T1000 (cell line): ENCODE results near the gene FGD5.

Source experiments
- DNase-seq: peaks from one replicate; lab custom pipeline; 2025; ENCODE audit warnings: mixed read lengths; lab: John Stamatoyannopoulos, UW

Gene FGD5

DNA sequence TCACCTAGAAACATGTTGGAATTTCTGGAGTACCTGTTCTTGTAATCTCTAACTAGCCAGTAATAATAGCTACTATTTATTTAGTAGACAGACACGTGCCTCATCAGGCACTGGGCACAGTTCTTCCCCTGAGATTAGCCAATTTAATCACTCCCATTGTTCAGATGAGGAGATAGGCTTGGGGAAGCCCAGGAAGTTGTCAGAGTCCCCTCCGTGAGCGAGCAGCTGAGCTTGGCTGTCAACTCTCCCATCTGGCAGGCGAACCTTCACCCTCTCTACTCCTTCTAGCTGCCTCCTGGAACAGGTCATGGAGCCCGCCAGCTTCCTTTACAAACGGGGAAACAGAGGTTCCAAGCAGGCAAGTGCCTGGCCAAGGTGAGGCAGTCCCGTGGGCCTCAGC is 31.1 kb upstream of the FGD5 start:
- no peak for DNase-seq

DNA sequence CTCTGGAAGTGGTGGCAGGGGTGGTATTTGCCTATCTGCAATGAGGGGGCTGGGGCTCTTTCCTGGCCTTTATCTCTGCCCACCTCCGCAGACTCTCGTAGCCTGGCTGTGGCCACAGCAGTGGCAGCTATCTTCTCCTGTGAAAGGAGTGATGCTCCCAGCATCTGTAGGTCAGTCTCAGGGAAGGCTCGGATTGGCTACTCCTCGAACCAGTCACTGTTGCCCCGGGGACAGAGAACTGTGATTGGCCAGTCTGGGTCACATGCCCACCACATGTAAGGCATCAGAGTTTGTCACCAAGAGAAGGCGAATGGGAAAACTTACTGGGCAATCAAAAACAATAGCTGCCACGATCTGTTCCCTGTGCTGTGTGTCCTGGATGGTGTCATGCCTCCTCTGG is 30.1 kb upstream of the FGD5 start:
- no peak for DNase-seq

DNA sequence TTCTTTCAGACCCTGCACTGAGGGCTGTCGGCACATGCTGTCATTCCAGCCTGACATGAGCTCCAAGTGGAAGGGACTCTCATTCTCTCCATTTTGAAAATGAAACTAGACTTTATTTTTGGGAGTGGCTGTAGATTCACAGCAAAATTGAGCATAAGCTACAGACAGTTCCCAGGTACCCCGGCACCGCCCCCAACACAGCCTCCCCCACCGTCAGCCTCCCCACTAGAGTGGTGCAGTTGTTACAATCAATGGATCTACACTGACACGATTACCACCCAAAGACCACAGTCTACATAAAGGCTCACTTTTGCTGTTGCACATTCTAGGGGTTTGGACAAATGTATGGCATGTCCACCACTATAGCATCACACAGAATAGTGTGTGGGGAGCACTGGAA is 29.5 kb upstream of the FGD5 start:
- no peak for DNase-seq

DNA sequence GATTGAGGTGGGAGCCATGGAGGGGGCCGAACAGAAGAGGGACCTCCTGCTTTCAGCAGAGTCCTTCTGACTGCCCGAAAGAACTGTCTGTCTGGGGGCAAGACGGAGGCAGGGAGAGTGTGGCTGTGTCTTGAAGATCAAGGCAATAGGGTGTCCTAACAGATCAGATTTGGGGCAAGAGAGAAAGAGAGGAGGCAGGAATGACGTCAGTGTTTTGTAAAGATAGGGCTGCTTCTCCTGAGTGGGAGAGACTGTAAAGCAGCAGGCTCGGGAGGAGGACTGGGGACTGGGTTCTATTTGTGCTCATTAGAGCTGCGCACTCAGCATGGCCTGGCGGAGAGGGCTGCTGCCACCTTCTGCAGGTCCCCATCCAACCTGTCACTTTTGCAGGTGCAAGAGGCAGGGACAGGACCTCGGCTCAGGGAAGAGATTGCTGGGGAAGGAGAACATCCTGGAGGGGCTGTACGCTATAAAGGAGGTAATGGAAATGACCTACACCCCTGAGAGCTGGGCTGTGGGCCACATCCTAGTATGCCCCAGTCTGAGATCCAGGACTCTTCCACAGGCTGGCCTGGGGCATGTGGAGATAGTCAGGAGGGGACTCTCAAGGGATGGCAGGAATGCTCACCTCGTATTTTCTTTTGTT is 29.0 kb upstream of the FGD5 start:
- DNase-seq: no peak

DNA sequence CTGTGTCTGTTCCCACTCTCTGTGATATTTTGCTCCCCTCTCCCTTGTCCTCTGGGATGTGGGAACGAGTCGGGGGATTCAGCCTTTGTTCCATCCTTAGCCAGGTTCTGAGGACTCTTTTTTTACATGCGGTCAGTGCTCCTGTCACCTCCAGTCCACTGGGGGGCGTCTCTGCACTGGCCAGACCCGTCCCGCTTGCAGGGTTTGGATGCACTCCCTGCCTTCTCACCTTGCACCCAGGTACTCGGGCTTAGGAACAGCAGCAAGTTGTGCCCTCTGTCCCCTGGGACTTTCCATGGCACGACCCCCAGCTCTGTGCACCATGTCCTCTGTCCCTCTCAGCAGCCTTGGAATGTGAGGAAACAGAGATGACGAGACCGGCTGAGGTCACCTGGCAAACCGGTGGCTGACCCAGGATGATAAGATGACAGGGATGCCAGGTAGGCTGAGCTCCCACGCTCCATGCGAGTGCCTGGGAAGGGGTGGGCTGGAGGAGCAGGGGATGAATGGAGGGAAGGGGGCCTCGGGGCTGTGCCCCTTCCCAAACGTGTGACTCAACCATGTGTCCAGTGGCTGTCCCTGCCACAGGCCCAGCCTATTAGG is 27.3 kb upstream of the FGD5 start:
- no peak for DNase-seq

DNA sequence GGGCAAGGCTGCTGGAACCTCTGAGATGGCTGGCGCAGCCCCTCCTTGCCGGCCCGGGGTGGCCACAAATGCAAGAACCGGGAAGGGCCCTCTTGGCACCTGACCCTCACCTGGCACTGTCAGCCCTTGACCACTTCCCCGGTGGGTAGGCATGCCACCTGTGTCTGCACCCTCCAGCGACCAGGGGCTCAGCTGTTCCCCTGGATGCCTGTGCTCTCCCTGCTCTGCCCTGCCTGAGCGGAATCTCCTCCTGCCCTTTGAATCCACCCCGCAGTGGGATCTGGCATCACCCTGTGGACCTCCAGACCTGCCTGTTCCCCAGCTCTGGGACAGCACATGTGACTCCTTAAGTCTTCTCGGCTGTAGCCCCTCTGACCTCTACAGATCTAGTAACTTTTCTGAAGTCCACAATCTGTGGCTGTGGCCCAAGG is 26.1 kb upstream of the FGD5 start:
- DNase-seq: no peak

DNA sequence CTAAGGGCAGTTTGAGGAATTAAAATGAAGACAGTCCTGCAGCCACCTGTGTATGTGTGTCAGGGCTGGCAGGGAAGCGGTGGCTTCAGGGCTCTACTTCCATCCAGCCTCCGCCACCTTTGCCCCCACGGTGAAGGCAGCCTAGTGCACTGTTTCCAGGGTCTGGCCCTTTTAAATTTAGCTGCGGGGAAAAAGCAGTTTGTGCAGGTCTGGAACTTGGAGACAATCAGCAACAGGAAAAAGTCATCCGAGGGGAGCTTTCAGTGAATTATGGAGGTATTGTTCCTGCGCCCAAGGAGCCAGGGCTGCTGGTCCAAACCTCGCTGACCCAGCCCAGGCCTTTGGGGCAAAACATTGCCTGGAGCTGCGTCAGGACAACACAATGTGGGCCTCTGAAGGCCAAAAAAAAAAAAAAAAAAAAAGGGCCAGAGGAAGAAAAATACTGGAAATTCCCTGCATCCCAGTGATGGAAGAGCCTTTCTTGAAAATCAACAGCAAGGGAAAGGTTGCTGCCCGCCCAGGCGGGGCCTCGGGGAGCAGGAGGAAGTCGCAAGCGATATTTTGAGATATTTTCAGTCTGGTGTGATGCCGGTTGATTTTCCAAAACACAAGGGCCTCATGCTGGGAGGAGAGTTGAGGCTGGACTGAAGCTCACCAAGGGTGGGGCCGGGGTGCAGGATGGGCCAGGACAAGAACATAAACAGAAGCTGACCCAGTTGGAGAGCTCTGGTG is 25.5 kb upstream of the FGD5 start:
- DNase-seq: no peak

DNA sequence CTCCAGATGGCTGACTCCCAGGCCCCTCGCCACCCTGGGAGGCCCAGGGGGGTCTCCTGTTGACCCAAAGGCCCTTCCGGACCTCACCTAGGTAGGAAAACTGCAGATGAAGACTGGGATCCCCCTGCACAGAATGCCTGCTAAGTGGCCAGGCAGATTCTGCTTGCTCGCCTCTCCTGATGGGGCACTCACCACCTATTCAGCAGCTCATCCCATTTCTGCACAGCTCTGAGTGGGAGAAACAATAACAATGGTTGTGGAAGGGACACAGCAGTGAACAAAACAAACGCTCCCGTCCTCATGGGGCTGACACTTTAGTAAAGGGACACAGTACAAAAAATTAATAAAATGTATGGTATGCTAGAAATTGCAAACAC is 24.9 kb upstream of the FGD5 start:
- DNase-seq: no peak

DNA sequence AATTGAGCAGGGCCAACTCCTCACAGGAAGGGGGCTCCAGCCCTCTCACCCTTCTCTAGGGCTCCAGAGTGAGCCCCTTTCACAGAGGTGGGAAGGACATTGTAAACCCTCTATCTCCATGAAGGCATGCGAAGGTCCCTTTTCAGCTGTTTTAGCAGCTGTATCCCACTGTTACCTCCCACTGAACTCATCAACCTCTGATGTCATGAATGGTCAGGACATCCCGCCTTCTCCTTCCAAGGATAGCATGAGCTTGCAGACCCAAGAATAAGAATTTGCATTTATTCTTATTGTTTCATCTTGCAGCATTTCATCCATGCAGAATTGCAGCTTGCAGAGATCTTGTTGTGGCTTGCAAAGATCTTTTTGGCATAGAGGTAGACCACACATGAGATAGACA is 24.3 kb upstream of the FGD5 start:
- no peak for DNase-seq

DNA sequence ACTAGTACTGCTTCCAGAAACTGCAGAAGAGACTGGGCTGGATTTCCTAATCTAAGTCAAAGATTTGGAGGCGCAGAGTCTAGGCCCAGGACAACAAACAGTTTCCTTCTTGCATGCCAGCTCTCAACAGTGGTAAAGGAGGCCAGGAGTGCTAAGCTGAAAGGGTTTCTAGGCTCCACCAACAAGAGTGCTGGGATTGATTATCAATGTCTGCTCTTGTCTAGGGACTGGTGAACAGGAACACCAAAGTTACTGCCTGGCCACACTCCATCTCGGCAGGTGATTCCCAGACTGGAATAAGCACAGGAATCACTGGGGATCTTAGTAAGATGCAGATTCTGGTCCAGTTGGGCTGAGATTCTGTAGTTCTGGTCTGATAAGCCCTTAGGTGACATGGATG is 22.8 kb upstream of the FGD5 start:
- DNase-seq: no peak

DNA sequence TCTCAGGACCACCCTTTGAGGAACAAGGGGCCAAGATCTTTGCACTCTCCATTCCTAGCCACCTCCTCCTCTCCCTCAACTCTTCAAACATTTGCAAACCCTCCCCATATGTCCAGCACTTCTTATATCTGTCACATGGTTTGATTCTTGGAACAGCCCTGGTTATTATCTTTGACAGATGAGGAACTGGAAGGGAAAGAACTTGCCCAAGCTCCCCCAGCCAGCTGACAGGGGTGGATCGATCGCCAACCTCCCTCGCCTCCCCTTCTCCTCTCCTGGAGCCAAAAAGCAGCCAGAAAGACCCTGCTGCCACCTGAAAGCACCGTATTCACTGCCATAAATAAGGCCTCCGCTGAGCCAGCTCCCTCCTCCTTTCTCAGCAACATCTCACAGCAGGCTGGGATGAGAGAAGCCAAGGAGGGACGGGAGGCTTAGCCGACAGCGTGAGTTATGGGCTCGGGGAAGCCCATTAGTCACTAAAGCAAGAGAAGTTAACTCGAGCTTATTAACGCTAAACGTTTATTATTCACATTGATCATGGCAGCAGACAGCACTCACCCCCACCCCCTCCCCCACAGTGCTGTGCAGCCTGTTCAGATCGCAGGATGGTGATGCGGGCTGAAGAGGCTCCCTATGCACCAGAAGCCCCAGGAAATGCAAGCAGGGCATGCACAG is 22.2 kb upstream of the FGD5 start:
- no peak for DNase-seq

DNA sequence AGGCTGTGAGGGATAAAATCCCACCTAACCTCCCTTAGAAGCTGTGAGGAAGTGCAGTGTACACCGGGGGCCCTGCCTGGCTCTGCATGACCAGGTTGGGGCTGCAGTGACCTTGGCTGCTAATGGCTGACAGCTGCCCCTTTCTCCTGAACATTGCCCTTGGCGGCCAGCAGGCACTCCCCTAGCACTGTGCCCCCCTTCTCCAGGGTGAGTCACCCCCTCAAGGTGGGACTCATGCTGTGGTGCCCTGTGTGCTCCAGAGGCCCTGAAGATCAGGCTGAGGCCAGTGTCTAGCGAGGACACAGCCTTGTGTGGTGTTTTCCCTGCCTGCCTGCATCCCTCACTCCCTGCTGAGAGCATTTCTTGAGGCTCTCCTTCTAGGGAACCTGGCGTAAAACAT is 21.0 kb upstream of the FGD5 start:
- DNase-seq: no peak

DNA sequence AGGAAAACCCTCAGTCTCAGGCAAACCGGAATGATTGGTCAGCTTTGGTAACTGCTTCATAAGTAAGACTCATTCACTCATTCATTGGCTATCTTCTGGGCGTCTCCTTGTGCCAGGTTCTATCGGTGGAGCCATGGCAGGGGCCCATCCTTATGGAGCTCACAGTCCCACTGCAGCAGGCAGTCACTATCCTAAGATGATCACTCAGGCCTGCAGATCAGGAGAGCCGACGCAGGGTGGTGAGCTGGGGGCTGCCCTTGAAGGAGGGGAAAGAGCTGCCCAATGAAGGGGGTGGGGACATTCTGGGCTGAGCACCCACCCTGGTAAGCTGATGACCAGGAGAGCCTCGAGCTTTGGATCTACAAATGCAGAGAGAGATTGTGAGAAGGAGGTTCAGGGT is 20.5 kb upstream of the FGD5 start:
- DNase-seq: no peak

DNA sequence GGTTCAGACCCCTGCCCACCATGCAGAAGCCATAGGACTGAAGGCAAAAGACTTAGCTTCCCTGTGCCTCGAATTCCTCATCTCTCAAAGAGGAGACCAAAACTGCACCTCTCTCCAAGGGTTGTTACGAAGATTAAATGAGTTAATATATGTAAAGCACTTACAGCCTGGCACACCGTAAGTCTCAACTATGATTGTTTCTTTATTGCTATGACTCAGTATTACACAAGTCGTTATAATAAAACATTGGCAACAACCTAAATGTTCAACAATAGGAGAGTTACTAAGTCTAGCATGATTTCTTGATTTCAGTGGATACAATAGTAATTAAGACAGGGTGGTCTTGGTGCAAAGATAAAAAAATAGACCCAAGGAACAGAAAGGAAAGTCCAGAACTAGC is 19.6 kb upstream of the FGD5 start:
- DNase-seq: no peak

DNA sequence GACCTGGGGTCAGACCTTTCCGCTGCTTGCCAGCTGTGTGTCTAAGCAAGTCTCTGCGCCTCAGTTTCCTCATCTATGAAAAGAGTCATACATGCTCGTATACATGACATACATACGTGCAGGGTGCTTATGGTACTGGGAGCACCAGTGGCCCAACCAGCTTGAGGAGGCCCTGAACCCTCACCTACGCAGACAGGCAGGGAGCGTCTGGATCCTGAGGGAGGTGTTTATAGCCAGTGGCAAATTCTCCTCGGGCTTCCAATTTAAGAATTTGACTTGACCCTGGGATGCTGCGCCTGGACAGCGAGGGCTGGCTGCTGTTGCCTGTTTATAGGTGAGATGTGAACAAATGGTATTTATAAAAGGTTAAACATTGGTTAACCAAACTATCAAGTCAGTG is 17.7 kb upstream of the FGD5 start:
- DNase-seq: no peak

DNA sequence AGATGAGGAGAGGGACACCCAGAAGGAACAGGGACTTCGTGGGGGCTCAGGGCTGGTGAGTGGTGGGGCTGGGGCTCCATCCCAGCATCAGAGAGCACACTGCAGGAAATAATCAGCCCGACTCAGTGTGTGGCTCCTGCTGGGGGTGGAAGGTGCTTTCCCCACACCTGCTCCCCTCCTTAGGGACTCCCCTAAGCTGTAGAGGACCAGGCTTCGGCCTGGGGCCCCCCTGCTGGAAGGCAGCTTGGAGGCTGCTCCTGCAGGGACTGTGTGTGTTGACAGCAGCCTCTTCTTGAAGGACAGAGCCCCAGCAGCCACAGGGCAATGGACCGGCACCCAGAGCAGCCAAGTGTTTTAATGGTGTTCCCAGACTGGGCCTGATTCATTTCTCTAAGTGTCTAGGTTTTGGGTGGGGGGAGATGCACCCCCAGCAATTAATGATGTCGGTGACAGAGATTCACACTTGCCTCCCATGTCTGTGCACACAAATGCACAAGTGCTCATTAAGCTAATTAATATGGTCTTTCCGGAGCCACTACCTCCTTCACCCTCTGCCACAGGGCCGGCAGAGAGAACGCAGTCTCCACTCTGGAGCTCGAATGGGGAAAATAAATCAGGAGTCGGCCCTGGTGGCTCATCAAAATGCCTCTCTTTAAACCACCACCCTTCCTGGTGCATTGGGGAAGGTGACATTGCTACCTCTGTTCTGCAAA is 16.9 kb upstream of the FGD5 start:
- no peak for DNase-seq

DNA sequence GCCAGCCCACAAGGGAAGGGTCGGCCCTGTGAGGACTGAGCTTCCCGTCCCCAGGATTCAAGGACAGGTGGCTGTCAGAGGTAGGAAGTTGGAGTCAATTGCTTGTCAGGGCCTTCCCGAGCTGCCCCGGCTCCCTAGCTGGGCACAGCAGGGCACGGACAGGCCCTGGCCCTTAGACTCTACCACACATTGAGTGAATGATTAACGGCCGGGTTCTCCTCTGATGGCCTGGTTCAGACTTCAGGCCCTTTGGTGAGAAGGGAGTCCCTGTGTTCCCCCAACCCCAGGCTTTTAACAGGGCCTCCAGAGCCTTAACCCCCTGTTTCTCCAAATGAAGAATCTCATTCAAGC is 16.4 kb upstream of the FGD5 start:
- DNase-seq: no peak

DNA sequence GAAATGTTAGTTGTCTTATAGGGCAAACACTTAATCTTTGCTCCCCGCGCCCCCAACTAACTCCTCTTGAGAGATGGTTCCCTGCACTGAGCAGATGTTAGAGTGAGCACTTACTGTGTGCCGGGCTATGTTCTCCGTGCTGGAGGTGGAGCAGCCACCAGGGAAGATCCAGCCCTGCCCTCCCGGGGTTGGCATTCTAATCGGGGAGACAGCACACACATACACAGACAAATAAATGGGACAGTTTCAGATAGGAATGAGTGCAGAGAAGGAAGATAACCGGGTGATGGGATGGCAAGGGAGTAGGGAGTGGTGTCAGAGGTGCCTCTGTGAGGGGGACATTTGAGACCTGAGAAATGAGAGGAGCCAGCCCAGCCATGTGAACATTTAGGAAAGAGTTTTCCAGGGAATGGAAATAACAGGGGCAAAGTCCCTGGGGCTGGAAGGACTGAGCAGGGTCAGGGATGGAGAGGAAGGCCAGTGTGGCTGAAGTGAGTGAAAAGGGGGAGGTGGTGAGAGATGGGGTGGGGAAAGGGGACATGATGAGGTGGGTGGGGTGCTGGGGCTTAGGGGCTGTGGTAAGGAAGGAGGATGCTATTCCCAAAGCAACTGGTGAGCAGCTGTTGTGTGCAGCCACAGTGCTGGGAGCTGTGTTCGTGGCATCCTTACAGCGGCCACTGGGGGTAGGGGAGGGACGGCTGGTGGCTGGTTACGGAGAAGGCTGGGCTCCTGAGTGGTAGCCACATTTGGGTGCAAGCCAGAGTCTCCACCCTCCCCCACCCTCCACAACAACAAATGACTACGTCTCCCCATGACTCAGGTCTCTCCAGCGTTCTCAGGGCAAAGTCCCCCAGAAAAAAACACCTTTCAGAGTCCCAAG is 15.4 kb upstream of the FGD5 start:
- DNase-seq: no peak

DNA sequence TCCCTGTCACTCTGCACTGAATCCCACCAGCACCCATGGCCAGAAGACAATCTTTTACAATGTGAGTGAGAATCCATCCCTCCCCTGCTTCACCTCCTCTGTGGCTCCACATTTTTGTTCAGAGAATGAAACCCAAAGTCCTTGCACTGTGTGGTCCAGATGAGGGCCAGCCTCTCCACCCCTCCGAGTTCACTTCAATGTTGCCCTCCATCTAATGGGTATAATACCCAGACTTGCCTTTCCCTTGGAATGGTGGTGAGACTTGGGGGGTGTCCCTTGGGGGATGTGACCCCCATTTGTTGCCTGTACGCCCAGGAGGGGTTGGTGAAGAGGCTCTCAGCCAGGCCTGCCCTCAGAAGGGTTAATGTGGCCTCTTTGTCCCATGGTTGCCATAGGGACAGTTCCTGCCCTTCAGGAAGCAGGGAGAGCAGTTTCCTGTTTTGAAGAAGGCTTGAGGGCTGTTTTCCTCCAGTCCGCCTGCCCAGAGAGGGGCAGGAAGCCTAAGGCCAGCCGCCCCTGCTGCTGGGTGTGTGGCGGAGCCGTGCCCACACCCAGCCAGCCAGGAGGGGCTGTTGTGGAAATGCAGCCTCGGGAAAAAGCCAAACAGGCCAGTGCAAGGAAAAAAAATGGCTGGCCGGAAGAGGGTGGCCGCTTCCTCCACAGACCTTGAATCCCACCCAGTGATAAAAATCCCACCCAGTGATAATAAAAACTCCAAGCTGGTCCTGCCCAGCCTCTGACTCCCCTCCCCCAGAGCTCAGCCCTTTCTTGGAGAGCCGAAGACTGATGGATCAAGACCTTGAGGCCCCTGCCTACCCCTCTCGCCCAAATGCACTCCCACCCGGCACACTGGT is 14.6 kb upstream of the FGD5 start:
- DNase-seq: no peak
